HG03354 (cell line): ENCODE results near the gene XIRP2.

Experiments used
- ATAC-seq: cut with Tn5 transposase; IDR thresholded peaks from one replicate; pipeline ENCODE4 v1.9.1; 2021; ENCODE audit warnings: mild to moderate bottlenecking; ENCODE audit not compliant: unreplicated experiment, poor library complexity, severe bottlenecking

The XIRP2 gene

GRCh38 chr2:166924967-166925366 is 36.7 kb downstream of the XIRP2 start:
- ATAC-seq, result no peak

GRCh38 chr2:166926657-166927056 is 38.4 kb downstream of the XIRP2 start:
- no peak for ATAC-seq

- ATAC-seq, result no peak
Observed at GRCh38 chr2:166932032-166932431, 43.8 kb downstream of the XIRP2 start.

- ATAC-seq, result no peak
Observed at GRCh38 chr2:166934817-166935216, 46.5 kb downstream of the XIRP2 start.

- ATAC-seq, result no peak
Observed at GRCh38 chr2:166942377-166942776, 54.1 kb downstream of the XIRP2 start.

GRCh38 chr2:166944909-166945308 is 56.6 kb downstream of the XIRP2 start:
- no peak for ATAC-seq

- no peak for ATAC-seq
Observed at GRCh38 chr2:166957686-166958085, 69.4 kb downstream of the XIRP2 start.

- ATAC-seq, result no peak
Observed at GRCh38 chr2:166958986-166959481, 70.8 kb downstream of the XIRP2 start.

GRCh38 chr2:166959556-166959955 is 71.3 kb downstream of the XIRP2 start:
- ATAC-seq, result no peak

GRCh38 chr2:166960702-166961270 is 72.5 kb downstream of the XIRP2 start:
- no peak for ATAC-seq

GRCh38 chr2:166961933-166962332 is 73.7 kb downstream of the XIRP2 start:
- no peak for ATAC-seq

- no peak for ATAC-seq
Observed at GRCh38 chr2:166969486-166969885, 81.2 kb downstream of the XIRP2 start.

GRCh38 chr2:166972002-166972401 is 83.7 kb downstream of the XIRP2 start:
- no peak for ATAC-seq

GRCh38 chr2:166972418-166972817 is 84.1 kb downstream of the XIRP2 start:
- ATAC-seq, result no peak

GRCh38 chr2:166984188-166984587 is 95.9 kb downstream of the XIRP2 start:
- ATAC-seq, result no peak

GRCh38 chr2:166984797-166985196 is 96.5 kb downstream of the XIRP2 start:
- no peak for ATAC-seq

GRCh38 chr2:166994588-166995336 is 106.5 kb downstream of the XIRP2 start:
- no peak for ATAC-seq

- no peak for ATAC-seq
Observed at GRCh38 chr2:166996465-166996864, 108.2 kb downstream of the XIRP2 start.

- no peak for ATAC-seq
Observed at GRCh38 chr2:167001165-167001564, 112.9 kb downstream of the XIRP2 start.

- no peak for ATAC-seq
Observed at GRCh38 chr2:167005096-167005495, 116.8 kb downstream of the XIRP2 start.

GRCh38 chr2:167013227-167013626 is 124.9 kb downstream of the XIRP2 start:
- ATAC-seq, result no peak
